Colonic mucosa (tissue), 4 donors: ENCODE data around the gene PCYOX1L. TPM values are rescaled to one million over a fixed set of nuclear protein-coding genes. Genes with fewer than 3 reads are reported as not detected.

Source experiments
- DNase-seq: peaks from one replicate; pipeline ENCODE4 v3.0.0-alpha.2; 2020
- H3K27ac ChIP-seq: fragments of 200-600 bp; one replicate; pipeline ENCODE4 v1.8.0; 2021
- H3K27me3 ChIP-seq: fragments of 200-600 bp; one replicate; pipeline ENCODE4 v1.8.0; 2021
- H3K36me3 ChIP-seq: fragments of 200-600 bp; one replicate; pipeline ENCODE4 v1.8.0; 2021
- H3K4me1 ChIP-seq: fragments of 200-600 bp; one replicate; pipeline ENCODE4 v1.8.0; 2021; ENCODE audit warnings: mild to moderate bottlenecking
- H3K4me3 ChIP-seq: fragments of 200-600 bp; one replicate; pipeline ENCODE4 v1.8.0; 2021
- H3K9ac ChIP-seq, 2 donors: one replicate each; pipeline ENCODE4 v1.7.0; 2013; ENCODE audit warnings: control low read depth in 2 of 2, low read depth in 2 of 2, low read length in 2 of 2
- H3K9me3 ChIP-seq: fragments of 200-600 bp; one replicate; pipeline ENCODE4 v1.8.0; 2021
- CTCF ChIP-seq: fragments of 200-600 bp; IDR thresholded peaks from one replicate; pipeline ENCODE4 v1.8.0; 2022; ENCODE audit warnings: antibody characterized with exemption, mild to moderate bottlenecking
- intact Hi-C: fragments of 100-400 bp; cut with DNase I; formaldehyde crosslinking; loops from one replicate; pipeline ENCODE4 v1.14.1; 2022
- total RNA-seq, 2 donors: library from RNA; stranded (reverse); fragmentation: NEBNext Ultra II Directional in 1 of 2; extraction: Animal tissue kit (Norgen Biotek cat#: 25700) in 1 of 2; gene quantifications; one replicate each; pipeline ENCODE4 v1.2.1, GENCODE V29; 2021
- donor health status: healthy.
- donor health status: DM: no; HTN: no; CAD: no.
- donor health status: DM: no; HTN: no; CAD: no.

Gene PCYOX1L
- total RNA-seq, 2 donors from 2014 or later = 4.0 to 10.1 TPM

- no peak for DNase-seq
These were observed 47.8 kb downstream of the PCYOX1L start for GRCh38 chr5:149405550-149406202.

DNA sequence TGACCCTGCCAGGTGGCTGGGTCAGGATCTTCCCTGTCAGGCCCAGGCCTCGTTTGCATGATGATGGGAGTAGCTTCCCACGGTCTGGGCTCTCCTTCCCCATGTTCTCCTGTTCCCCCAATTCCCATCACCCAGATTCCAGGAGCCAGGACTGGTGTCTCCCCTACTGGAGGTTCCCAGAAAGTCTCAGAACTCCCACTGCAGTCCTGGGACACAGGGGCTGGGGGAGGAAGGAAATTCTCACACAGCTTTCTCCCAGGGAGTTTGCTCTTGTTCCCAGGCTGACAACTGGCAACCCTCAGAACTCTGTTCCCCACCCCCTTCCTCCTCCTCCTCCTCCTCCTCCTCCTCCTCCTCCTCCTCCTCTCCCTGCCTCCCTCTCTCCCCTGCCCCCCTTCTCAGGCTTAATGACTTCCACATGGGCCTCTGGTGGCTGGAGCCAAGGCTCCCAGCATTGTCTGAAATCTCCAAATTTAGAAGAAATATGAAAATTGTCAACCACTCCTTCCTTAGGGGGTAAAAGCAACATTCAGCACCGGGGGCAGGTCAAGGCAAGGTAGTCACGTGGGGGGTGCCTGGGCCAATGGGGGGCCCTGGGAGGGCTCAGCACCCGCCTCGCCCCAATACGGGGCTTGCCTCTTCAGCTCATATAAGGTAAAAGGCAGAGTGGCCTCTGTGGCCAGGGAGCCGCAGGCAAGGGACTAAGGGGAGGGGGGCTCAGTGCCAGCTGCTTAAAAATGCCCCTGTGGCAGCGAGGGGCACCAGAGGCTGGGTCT is 48.5 kb downstream of the PCYOX1L start:
- no peak for TF ChIP-seq CTCF
- Histone ChIP-seq H3K9ac (peak overlapping the region; percentile 77 to 81), H3K4me3 (peak overlapping the region; percentile 35), H3K27ac (peak overlapping the region; percentile 83), H3K4me1 (no peaks in the 10 kb centered on the region), H3K9me3 (no peaks in the 10 kb centered on the region), H3K27me3 (no peaks in the 10 kb centered on the region), H3K36me3 (no peaks in the 10 kb centered on the region)
- intact Hi-C loops = no loop called here
- DNase-seq = no peak

More at GRCh38 chr5:149405550-149406202, 47.8 kb downstream of the PCYOX1L start:
- H3K27ac ChIP-seq = peak overlapping the region; percentile 78
- no peaks in the 10 kb centered on the region for H3K9me3 ChIP-seq
- H3K36me3 ChIP-seq = no peaks in the 10 kb centered on the region
- H3K4me3 ChIP-seq = no peak overlapping the region
- no peak for TF ChIP-seq CTCF
- no peaks in the 10 kb centered on the region for H3K4me1 ChIP-seq
- H3K9ac ChIP-seq = peak overlapping the region in 1 of 2 donors; percentile 13
- intact Hi-C loops = no loop called here
- H3K27me3 ChIP-seq = no peaks in the 10 kb centered on the region

GRCh38 chr5:149406979-149407306 is 49.1 kb downstream of the PCYOX1L start:
- TF ChIP-seq CTCF = no peak
- no peaks in the 10 kb centered on the region for H3K27me3 ChIP-seq
- H3K27ac ChIP-seq = peak overlapping the region; percentile 83
- intact Hi-C loops = no loop called here
- H3K4me1 ChIP-seq = no peaks in the 10 kb centered on the region
- H3K9ac ChIP-seq = peak overlapping the region; percentile 77 to 81
- no peak for DNase-seq
- no peaks in the 10 kb centered on the region for H3K36me3 ChIP-seq
- peak overlapping the region; percentile 35 for H3K4me3 ChIP-seq
- no peaks in the 10 kb centered on the region for H3K9me3 ChIP-seq

GRCh38 chr5:149407323-149408251 is 49.7 kb downstream of the PCYOX1L start:
- H3K36me3 ChIP-seq = no peaks in the 10 kb centered on the region
- DNase-seq = no peak
- no peaks in the 10 kb centered on the region for H3K9me3 ChIP-seq
- no peaks in the 10 kb centered on the region for H3K27me3 ChIP-seq
- peak overlapping the region; percentile 77 to 81 for H3K9ac ChIP-seq
- no peak for TF ChIP-seq CTCF
- peak overlapping the region; percentile 35 for H3K4me3 ChIP-seq
- peak overlapping the region; percentile 83 for H3K27ac ChIP-seq
- intact Hi-C loops = no loop called here
- no peaks in the 10 kb centered on the region for H3K4me1 ChIP-seq
